Suppressor macrophage treated with lipopolysaccharide for 4 hours (primary cell): Measurements from ENCODE around the gene CYP2R1.

Source experiments
- DNase-seq: peaks from one replicate; pipeline ENCODE4 v3.0.0-alpha.2; 2020

CYP2R1 gene, protein sequence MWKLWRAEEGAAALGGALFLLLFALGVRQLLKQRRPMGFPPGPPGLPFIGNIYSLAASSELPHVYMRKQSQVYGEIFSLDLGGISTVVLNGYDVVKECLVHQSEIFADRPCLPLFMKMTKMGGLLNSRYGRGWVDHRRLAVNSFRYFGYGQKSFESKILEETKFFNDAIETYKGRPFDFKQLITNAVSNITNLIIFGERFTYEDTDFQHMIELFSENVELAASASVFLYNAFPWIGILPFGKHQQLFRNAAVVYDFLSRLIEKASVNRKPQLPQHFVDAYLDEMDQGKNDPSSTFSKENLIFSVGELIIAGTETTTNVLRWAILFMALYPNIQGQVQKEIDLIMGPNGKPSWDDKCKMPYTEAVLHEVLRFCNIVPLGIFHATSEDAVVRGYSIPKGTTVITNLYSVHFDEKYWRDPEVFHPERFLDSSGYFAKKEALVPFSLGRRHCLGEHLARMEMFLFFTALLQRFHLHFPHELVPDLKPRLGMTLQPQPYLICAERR

DNA sequence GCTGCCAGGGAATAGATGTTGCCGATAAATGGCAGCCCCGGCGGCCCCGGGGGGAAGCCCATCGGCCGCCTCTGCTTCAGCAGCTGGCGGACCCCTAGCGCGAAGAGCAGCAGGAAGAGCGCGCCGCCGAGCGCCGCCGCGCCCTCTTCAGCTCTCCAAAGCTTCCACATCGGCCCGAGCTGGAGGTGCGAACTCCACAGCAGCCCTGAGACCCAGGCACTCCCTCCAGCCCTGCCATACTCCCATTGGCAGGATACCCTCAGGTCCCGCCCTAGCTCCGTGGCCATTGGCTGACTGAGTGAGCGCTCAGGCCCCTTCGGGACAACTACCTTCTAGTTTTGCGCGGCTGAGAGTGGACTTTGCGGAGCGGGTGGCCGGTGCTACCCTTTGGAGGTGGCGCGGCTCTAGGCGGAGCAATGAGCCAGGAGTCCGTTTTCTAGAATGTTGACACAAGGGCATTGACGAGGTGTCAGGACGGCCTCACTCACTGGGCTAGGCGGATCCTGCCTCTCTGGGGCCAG, at the start of gene CYP2R1:
Gene CYP2R1 (minus strand): TSS at position 196 of the 521 bp plus-strand sequence. CDS start 26 bp downstream, at position 170.
- DNase-seq, result peak; percentile 95

DNA sequence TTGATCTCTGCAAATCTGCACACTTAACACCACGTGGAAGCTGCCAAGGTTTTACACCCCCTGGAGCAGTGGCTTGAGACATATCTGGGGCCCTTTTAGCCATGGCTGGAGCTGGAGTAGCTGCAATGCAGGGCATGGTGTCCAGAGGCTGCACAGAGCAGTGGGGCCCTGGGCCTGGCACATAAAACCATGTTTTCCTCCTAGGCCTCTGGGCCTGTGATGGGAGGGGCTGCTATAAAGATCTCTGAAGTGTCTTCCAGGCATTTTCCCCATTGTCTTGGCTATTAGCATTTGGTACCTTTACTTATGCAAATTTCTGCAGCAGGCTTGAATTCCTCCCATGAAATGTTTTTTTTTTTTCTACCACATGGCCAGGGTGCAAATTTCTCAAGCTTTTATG, 46.9 kb upstream of the CYP2R1 start:
- no peak for DNase-seq

DNA sequence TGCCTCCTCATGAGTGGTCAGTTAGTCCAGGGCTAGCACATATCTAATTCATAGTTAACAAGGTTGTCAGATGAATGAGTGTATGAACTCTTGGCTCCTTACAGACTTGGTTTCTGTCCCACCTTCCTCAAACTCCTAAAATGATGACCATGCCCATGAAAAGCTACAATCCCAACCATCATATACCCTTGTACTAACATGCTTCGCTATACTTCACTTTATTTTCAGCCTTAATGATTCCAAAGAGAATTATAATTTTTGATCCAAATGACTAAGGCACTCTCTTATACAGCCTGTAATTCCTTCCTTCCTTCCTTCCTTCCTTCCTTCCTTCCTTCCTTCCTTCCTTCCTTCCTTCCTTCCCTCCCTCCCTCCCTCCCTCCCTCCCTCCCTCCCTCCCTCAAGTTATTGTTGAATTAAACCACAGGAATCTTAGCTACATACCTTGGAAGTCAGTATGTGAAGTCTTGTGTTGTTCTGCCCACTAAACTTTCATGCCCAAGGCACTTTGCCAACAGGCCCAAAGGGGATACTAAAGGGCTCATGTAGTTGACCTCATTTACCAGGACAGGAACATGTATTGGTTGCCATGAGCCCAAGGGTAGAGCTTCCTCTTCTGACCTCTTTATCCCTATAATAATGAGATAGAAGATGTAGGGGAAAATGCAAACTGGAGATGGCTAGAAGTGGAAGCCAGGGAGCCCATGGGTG, 42.8 kb upstream of the CYP2R1 start:
- no peak for DNase-seq

DNA sequence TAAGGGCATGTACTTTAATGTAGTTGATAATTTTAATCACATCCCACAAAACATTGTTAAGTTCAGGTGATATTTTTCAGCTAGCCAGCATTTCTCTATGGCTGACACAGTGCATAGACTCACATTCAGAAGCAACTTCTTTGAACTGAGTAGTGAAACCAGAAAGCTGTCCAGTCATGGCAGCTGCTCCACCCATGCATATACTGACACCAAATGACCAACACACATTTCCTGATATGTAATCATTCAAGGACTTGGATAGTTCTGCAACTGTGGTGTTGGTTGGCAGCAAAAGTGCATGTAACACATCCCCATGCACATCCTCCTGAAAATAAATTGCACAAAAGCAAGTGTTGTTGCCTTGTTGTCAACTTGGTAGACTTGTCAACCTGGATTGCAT, 40.4 kb upstream of the CYP2R1 start:
- no peak for DNase-seq

DNA sequence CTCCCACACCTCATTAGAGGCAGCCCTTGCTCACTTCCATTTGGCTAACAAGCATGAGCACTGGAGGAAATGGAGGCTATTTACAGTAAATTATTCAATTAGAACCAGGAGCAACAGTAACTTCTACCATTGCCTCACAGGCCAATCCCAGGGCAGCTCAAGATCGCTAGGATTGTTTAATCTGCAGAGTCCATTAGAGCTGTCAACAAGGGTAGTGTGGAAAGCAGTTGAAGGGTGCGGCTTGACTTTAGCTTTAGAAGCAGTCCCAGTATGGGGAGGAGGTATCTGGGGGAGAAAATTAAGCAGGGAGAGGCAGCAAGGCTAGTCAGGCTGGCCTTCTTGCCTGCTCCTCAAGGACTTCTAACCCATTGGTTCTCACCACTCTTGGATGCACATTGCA, 38.3 kb upstream of the CYP2R1 start:
- DNase-seq, result no peak

DNA sequence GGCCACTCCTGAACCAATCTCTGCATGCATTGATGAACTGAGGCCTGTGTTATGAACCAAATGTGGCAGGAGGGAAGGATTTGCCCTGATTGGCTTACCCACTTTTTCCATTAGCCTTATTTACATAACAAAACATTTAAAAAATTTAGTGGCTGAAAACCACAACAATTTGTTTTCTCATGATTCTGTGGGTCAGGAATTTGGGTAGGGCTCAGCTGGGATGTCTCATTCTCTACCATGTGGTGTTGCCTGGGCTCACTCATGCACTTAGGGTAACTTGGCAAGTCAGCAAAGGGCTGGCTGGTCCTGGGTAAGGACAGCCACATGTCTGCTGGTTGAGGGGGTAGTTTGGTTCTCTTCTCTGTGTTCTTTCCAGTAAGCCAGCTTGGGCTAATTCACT, 35.1 kb upstream of the CYP2R1 start:
- DNase-seq, result no peak

DNA sequence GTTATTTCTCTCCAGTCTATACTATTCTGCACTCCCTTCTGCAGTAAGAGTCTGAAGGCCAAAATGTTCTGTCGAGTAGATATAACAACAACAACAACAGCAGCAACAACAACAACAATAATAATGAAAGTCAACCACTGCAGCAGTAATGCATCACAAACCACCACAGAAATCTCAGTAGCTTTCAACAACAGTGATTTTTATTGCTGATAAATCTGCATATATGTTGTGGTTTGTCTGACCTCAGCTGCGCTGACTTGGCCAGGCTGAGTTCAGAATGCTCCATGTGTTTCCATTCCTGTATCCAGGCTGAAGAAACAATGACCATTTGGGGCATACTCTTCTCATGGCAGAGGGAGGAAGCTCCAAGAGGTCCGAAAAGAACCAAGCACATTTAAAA, 32.3 kb upstream of the CYP2R1 start:
- no peak for DNase-seq

DNA sequence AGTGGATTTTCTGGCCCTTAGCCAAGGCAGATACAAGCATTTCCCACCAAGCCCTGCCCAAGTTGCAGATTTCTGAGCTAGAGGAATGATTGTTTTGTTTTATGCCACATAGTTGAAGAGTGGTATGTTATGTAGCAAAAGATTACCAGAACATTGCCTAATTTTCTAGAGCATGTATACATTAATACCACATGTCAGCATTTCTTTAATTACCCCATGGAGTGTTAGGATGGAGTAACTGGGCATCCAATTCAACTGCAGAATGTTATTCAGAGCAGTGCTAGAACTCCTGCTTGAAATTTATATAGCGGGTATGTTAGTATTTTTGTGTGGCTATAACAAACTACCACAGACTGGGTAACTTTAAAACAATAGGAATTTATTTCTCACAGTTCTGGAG, 24.4 kb upstream of the CYP2R1 start:
- no peak for DNase-seq

DNA sequence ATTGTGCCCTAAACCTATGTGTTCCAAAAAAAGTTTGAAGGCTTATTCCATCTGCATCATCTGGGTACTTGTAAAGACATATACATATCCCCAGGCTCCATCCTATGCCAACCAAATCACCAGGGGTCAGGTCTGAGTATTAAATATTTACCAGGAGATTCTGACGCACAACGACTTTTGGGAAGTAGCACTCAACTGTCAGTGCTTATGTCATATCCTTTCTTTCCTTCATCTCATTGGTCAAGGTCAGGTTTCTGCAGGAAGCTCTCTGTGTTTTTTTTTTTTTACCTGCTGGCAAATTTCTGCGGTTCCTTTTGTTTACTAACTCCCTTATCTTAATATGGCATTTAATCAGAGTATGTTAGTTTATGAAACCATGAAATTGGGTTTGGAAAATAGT, 22.5 kb upstream of the CYP2R1 start:
- no peak for DNase-seq

DNA sequence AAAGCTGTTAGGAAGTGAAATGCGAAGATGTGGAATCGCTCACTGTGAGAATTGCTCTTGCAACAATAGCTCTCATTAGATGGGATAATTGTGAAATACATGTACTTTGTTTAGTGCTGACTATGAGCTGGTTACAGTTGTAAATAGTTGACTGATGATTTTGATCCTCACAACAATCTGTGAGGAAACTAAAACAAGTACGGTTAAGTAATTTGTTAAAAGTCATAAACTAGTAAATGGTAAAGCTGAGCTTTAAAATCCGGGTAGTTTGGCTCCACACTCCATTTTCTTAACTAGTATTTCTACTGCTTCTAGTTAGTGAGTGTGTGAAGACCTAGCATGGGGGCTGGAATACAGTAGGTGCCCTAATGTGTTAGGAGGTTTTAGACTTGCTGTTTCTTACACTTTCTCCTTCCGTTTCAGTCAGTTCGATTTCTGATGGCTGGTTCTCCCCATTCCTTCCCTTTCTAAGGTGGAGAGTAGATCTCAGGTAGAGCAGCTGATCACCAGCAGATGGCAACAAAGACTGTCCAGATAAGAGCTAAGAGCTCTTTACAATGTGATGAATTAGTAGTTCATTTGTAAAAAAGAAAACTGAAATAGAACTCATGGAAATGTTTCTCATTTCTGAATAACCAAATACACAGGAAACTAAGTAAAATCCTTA, 16.3 kb upstream of the CYP2R1 start:
- peak; percentile 15 for DNase-seq

DNA sequence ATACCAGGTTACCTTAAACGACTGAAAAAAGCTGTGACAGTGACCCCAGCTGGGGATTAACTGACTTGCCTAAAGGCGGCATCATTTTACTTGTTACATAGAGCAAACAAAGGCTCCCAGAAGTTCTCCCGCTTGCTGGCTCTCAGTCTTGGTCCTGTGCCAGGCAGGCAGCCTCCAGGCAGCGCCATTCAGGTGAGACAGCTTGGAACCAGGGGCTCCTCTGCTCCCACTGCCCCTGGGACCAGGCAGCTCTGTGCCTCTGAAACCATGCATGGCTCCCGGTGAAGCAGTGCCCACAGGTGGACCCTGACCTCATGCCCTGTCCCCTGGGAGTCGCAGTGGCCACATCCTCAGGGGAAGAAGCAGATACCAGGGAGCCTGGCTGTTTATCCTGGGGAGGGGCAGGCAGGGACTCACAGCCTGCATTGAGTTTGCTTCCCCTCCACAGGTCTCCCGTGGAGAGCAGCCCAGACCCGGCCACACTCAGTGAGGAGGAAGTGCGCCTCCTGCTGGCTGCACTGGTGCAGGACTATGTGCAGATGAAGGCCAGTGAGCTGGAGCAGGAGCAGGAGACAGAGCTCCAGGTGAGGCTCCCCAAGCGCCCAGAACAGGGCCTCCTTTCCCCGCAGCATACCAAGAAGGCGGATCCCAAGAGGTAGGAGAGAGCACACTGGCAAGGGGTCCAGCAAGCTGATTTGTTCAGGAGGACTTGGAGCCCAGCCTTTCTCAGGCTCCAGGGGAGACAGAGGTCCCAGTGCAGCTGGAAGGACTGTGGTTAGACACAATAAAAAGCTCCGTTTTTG, 15.6 kb upstream of the CYP2R1 start:
- DNase-seq, result peak; percentile 87

DNA sequence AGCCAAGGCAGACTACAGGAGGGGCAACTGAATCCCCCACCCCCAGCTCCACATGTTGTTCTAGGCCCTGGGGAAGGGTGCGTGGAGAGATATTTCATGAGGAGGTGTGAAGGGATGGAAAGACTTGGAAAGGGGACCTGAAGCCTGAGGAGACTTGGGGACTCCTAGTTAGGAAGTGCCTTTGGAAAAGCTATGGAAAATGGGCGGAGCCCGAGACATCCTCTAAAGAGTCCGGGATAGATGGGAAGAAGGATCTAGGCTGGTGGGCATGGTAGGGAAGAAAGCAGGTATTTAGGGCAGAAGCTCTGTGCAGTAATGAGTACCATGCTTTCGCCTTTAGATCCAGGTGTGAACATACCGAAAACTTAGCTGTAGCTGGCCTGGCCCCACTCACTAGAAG, 15.0 kb upstream of the CYP2R1 start:
- no peak for DNase-seq

DNA sequence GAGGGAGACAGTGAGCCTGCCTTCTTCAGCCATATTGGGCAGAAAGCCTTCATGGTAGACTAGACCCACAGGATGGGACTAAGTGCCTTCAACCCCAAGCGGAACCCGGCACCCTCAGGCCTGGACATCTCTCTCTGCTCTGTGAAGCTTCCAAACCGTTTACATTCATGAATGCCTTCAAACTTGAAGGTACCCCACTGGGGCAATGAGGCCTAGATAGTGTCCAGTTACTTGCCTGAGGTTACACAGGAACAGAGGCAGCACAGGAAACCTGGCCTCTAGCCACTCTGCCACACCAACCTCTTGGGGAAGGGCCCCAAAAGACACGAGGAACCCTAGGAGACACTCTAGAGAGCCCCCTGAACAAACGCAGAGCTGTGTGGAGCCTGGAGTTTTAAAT, 14.5 kb upstream of the CYP2R1 start:
- no peak for DNase-seq

DNA sequence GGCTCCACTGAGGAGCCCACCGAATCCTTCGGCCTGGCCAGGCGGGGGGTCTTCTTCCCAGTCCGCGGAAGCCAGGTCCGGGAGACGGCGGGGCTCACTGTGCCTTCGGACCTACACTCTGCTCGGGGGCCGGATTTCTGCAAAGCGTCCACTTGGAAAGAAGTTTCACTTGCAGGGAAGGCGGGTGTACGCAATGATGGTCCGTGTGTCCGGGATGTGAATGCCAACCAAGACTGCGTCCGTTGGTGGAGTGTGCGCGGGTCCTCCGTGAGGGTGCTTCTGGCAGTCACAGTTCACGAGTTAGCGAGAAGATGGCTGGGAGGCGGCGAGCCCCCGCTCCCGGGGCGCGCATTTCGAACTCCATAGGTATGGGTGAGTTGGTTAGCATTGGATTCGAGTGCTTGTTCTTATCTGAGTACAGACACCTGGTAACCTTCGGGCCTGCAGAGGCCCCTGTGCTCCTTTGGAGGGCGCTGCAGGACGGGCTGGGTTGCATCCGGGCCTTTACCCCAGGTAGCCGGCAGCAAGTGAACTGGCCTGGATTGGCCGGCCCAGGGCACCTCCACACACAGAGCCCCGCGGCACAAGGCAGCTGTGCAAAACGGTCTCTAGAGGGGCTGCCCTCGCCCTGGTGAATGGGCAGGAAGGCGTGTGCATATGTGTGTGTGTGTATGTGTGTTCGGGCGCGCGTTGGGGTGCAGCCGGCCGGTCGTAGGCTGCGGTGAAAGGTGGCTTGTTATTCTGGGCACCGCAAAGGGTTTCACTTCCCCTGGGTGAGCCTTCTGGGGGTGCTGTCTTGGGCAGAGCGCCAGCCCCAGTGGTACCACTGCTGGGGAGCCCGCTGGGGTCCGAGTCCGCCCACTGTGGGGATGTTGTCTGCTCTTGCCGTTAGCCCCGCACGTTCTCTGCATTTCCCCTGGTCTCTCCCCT, 13.3 kb upstream of the CYP2R1 start:
- peak; percentile 23 for DNase-seq

DNA sequence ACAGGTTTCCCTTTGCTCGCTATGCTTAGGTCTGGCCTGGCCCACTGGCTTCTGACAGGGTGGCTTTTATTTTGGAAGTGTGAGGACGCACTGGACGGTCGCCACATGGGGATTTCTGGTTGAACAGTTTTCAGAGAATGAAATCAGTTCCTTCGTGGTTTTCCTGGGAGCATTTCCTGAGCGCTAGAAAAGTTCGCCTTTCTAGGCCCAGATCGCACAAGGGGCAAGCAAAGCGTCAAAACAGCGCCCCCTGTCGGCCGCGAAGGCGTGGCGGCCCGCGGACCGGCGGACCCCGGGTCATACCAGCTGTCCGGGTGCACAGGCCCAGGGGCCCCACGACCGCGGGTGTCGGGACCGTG, 12.7 kb upstream of the CYP2R1 start:
- peak; percentile 88 for DNase-seq

DNA sequence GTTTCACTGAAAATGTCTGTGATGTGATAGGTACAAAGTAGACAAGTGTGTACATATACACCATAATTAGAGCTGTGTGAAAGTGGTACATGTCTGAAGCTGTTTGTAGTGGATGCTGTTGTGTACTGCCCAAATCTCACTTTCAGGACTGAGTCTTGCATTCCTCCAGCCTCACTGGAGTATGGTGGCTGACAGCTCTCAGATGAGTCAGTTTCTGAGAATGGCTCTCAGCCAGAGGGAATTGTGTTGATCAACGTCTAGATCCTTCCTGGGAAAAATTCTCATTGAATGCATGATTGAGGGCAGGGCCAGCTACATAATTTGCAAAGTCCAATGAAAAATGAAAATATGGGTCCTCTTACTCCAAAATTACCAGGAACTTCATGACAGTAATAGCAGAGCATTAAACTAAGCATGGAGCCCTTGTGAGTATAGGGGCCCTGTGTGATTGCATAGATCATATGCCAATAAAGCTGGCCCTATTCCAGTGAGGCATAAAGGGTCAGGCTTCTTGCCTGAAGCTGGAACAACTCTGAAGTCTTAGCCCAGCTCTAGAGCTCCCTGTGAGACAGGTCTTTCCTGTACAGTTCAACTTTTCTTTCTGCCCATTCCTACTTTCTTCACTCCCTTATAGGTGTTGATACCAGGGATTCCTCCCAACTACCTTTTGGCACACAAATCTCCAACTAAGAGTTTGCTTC, 10.8 kb upstream of the CYP2R1 start:
- DNase-seq, result no peak

DNA sequence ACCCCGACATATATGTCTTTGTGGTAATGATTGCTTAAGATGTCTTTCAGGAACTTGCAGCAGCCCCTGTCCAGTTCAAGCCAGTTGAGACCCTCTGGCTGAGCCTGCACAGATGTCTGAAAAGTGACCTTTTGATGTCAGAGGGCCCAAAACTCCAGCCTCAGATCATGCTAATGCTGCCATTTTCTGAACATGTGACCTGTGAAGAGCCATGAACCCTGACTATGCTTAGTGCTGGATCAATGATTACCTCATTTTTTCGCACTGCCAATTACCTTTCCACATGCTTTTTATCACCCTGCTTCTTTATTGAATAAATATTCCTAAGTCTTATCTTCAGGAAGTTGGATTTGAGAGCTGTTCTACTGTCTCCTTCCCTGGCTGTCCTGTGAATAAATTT, 6.9 kb upstream of the CYP2R1 start:
- DNase-seq, result no peak

DNA sequence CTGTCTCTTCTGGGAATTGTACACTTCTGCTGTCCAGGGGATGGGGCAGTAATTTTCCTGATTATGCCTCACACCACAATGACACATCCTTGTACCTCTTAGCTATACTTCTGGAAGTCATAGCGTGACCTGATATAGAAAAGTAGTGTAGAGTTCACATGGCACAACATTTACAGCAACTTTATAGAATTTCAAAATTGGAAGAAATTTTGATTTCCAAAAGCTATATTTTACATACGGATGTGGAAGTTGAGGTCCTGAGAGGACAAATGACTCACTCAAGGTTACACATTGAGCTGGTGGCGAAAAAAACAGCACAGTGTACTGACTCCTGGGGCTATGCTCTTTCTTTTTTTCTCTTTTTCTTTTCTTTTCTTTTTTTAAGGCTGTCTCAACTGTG, 6.3 kb upstream of the CYP2R1 start:
- peak; percentile 47 for DNase-seq

DNA sequence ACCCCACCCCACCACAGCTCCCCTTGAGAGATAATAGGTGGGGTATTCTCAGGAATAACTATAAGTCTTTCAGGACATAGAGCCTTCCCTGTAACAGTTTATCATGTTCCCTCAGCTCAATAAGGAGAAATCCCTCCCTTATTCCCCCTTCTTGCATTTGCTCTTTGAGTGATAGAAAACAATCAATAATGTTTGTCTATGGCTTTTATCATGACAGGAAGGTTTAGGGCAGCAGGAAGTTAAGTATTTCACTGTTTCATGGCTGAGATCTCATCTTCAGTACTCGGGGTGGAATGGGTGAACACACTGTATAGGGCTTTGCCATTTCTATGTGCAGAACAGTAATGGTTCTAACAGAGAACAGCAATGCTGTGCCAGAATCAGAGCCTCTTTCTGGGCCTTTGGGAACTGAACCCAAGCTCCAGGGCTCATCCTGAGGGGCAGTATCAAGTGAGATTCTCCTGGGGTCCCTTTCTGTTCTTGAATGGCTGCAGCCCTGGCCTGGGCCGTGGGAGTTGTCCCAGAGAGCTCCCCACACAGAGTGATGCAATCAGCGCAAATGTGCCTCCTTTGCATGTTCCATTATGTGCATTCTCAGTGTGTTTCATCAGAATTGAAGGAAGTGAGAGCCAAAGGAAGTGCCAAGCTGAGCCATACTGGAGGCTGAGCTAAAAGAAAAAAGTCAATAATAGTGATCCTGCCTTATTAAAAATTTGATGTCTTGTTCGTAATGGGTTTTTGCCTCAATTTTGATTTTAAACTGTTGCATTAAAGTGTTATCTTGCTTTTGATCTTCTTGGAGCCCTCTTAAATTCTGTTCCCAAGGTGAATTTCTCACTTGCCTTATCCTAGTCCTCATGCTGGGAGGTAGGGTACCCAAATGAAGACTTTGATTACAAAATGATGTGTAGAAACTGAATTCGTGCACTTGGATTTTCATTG, 2.9 kb upstream of the CYP2R1 start:
- peak; percentile 82 for DNase-seq

DNA sequence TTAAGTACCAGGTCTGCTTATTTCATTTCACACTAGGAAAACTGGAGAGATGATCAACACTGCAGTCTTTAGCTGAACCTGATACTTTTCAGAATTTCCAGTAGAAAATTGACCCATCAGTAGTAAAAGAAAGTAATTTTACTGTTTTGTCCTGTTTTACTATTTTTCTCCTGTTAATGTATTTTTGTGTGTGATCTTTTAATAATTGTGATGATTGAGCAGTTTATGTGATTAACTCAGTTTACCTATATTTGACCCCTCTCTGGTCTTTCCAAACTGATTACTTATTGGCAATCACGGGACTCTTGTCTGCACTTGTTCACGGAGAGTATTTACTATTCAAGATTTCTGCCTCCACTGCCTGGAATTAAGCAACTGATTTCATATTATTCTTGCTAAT, 546 bp upstream of the CYP2R1 start:
- no peak for DNase-seq
